H9 (cell line): ENCODE measurements around the gene PIAS2. TPM values are rescaled to one million over a fixed set of nuclear protein-coding genes. Genes with fewer than 3 reads are reported as not detected.

Source experiments
- DNase-seq: peaks from one replicate; pipeline ENCODE4 v3.0.0-alpha.2; 2017
- H2AFZ ChIP-seq: one replicate; pipeline ENCODE4 v1.6.1; 2013; ENCODE audit warnings: mild to moderate bottlenecking, low read length, control low read depth, moderate library complexity
- H2AK5ac ChIP-seq: 2 replicates; pipeline ENCODE4 v1.6.1; 2013; ENCODE audit warnings: low read length, control low read depth, mixed read lengths; ENCODE audit not compliant: insufficient read length
- H2BK120ac ChIP-seq: one replicate; pipeline ENCODE4 v1.6.1; 2013; ENCODE audit warnings: low read depth, mild to moderate bottlenecking, low read length, control low read depth, inconsistent platforms; ENCODE audit not compliant: poor library complexity, severe bottlenecking
- H2BK12ac ChIP-seq: 2 replicates; pipeline ENCODE4 v1.6.1; 2013; ENCODE audit warnings: low read length, control low read depth, mixed read lengths, low read depth; ENCODE audit not compliant: insufficient read length
- H2BK15ac ChIP-seq: 2 replicates; pipeline ENCODE4 v1.6.1; 2013; ENCODE audit warnings: low read depth, low read length, control low read depth
- H2BK20ac ChIP-seq: one replicate; pipeline ENCODE4 v1.6.1; 2013; ENCODE audit warnings: low read depth, mild to moderate bottlenecking, low read length, control low read depth, inconsistent platforms; ENCODE audit not compliant: poor library complexity, severe bottlenecking
- H2BK5ac ChIP-seq: 2 replicates; pipeline ENCODE4 v1.6.1; 2013; ENCODE audit warnings: low read length, control low read depth, mixed read lengths; ENCODE audit not compliant: insufficient read length
- H3K14ac ChIP-seq: 2 replicates; pipeline ENCODE4 v1.6.1; 2013; ENCODE audit warnings: low read length, control low read depth; ENCODE audit not compliant: insufficient read depth
- H3K18ac ChIP-seq: 2 replicates; pipeline ENCODE4 v1.6.1; 2013; ENCODE audit warnings: low read depth, mild to moderate bottlenecking, mixed read lengths, low read length, control low read depth; ENCODE audit not compliant: insufficient read length
- H3K23ac ChIP-seq: 2 replicates; pipeline ENCODE4 v1.6.1; 2013; ENCODE audit warnings: low read length, control low read depth, mixed read lengths, low read depth; ENCODE audit not compliant: insufficient read length
- H3K23me2 ChIP-seq: 2 replicates; pipeline ENCODE4 v1.6.1; 2013; ENCODE audit warnings: low read depth, mild to moderate bottlenecking, mixed read lengths, low read length, control low read depth; ENCODE audit not compliant: insufficient read length, poor library complexity, severe bottlenecking
- H3K27ac ChIP-seq: 2 replicates; pipeline ENCODE4 v1.5.1; 2013; ENCODE audit warnings: low read length, control low read depth, mixed read lengths, low read depth; ENCODE audit not compliant: insufficient read length
- H3K27me3 ChIP-seq: 2 replicates; pipeline ENCODE4 v1.6.1; 2013; ENCODE audit warnings: low read length, control low read depth, inconsistent platforms; ENCODE audit not compliant: insufficient read depth
- H3K4ac ChIP-seq: 2 replicates; pipeline ENCODE4 v1.6.1; 2013; ENCODE audit warnings: low read depth, mild to moderate bottlenecking, control low read depth, inconsistent platforms, low read length, moderate library complexity
- H3K4me1 ChIP-seq: 2 replicates; pipeline ENCODE4 v1.6.1; 2013; ENCODE audit warnings: low read length, control low read depth, inconsistent platforms; ENCODE audit not compliant: insufficient read depth
- H3K4me2 ChIP-seq: 2 replicates; pipeline ENCODE4 v1.6.1; 2013; ENCODE audit warnings: low read length, control low read depth, mixed read lengths; ENCODE audit not compliant: insufficient read length, insufficient read depth
- H3K56ac ChIP-seq: 2 replicates; pipeline ENCODE4 v1.6.1; 2013; ENCODE audit warnings: low read depth, mild to moderate bottlenecking, mixed read lengths, low read length, control low read depth; ENCODE audit not compliant: insufficient read length
- H3K79me1 ChIP-seq: 2 replicates; pipeline ENCODE4 v1.6.1; 2013; ENCODE audit warnings: low read depth, mild to moderate bottlenecking, moderate library complexity, low read length, control low read depth, inconsistent platforms; ENCODE audit not compliant: insufficient read depth, poor library complexity, severe bottlenecking
- H3K79me2 ChIP-seq: 2 replicates; pipeline ENCODE4 v1.6.1; 2013; ENCODE audit warnings: low read length, control low read depth, inconsistent platforms; ENCODE audit not compliant: insufficient read depth
- H3K9ac ChIP-seq: 2 replicates; pipeline ENCODE4 v1.6.1; 2013; ENCODE audit warnings: low read length, control low read depth, mixed read lengths; ENCODE audit not compliant: insufficient read length; ENCODE audit errors: extremely low read depth
- H3K9me3 ChIP-seq: one replicate; pipeline ENCODE4 v1.6.1; 2013; ENCODE audit warnings: low read depth, low read length, inconsistent platforms; ENCODE audit not compliant: control insufficient read depth
- H3T11ph ChIP-seq: one replicate; pipeline ENCODE4 v1.6.1; 2013; ENCODE audit warnings: mild to moderate bottlenecking, low read length, control low read depth, inconsistent platforms
- H4K20me1 ChIP-seq: one replicate; pipeline ENCODE4 v1.6.1; 2013; ENCODE audit not compliant: control insufficient read depth, insufficient read length, insufficient read depth
- H4K5ac ChIP-seq: 2 replicates; pipeline ENCODE4 v1.6.1; 2013; ENCODE audit warnings: low read depth, mild to moderate bottlenecking, mixed read lengths, low read length, control low read depth; ENCODE audit not compliant: insufficient read length
- H4K8ac ChIP-seq: replicated peaks from 2 replicates; pipeline ENCODE4 v1.6.1; 2013; ENCODE audit warnings: low read length, control low read depth, mixed read lengths, low read depth; ENCODE audit not compliant: insufficient read length
- H4K91ac ChIP-seq: 2 replicates; pipeline ENCODE4 v1.6.1; 2013; ENCODE audit warnings: low read depth, mild to moderate bottlenecking, moderate library complexity, mixed read lengths, low read length, control low read depth; ENCODE audit not compliant: insufficient read length
- H3K27ac Mint-ChIP-seq, 3 experiments: 2 replicates in 2 of 3; 3 replicates in 1 of 3; pipeline ENCODE4 v1.8.0; 2020 to 2021; ENCODE audit warnings: mixed read lengths in 3 of 3, mild to moderate bottlenecking in 1 of 3, moderate library complexity in 1 of 3
- H3K27me3 Mint-ChIP-seq: 2 replicates; pipeline ENCODE4 v1.8.0; 2021; ENCODE audit warnings: low read depth, mild to moderate bottlenecking, moderate library complexity, mixed read lengths
- H3K36me3 Mint-ChIP-seq, 3 experiments: 2 replicates in 2 of 3; 3 replicates in 1 of 3; pipeline ENCODE4 v1.8.0; 2020 to 2021; ENCODE audit warnings: low read depth in 3 of 3, mixed read lengths in 3 of 3; ENCODE audit not compliant: insufficient read depth in 1 of 3
- H3K4me1 Mint-ChIP-seq, 2 experiments: 2 replicates each; pipeline ENCODE4 v1.8.0; 2020; ENCODE audit warnings: mixed read lengths in 2 of 2
- H3K4me3 Mint-ChIP-seq, 2 experiments: 2 replicates in 1 of 2; 3 replicates in 1 of 2; pipeline ENCODE4 v1.8.0; 2020 to 2021; ENCODE audit warnings: mild to moderate bottlenecking in 2 of 2, mixed read lengths in 2 of 2, moderate library complexity in 1 of 2
- H3K9me3 Mint-ChIP-seq, 2 experiments: 2 replicates in 1 of 2; 3 replicates in 1 of 2; pipeline ENCODE4 v1.8.0; 2020; ENCODE audit warnings: mild to moderate bottlenecking in 2 of 2, mixed read lengths in 2 of 2, moderate library complexity in 1 of 2
- CTCF ChIP-seq: fragments of 200-600 bp; sonication (generic); conservative IDR thresholded peaks from 3 replicates; pipeline ENCODE4 v1.8.0; 2021; ENCODE audit warnings: antibody characterized with exemption, mild to moderate bottlenecking
- WGBS: extraction: QIAGEN DNeasy Blood & Tissue Kit; methylation state at CpG from one replicate; pipeline ENCODE4 v1.1.7; 2013; ENCODE audit warnings: missing lambda C conversion rate, low lambda C conversion rate, mixed read lengths; ENCODE audit not compliant: insufficient read length; ENCODE audit errors: extremely low coverage; 5-methylcytosine and 5-hydroxymethylcytosine counted together
- total RNA-seq: library from RNA; stranded (reverse); gene quantifications from 2 replicates; pipeline ENCODE4 v1.2.1, GENCODE V29; 2021

PIAS2 gene
- total RNA-seq, 1 experiment from 2014 or later: 58.4 TPM

- H3K4me3 Mint-ChIP-seq: no peak overlapping the region
- Histone ChIP-seq H3K27ac (no peak overlapping the region), H3K23ac (no peak overlapping the region), H3K9ac (no peak overlapping the region), H4K20me1 (no peaks in the 10 kb centered on the region), H3K14ac (no peak overlapping the region), H4K91ac (no peak overlapping the region), H3K4me1 (no peaks in the 10 kb centered on the region), H3K79me1 (no peaks in the 10 kb centered on the region), H3K18ac (no peak overlapping the region), H3K9me3 (peaks cover 8% of the 10 kb centered on the region), H2BK15ac (no peak overlapping the region), H4K5ac (no peak overlapping the region), H4K8ac (no peak overlapping the region), H3T11ph (no peak overlapping the region), H3K23me2 (no peaks in the 10 kb centered on the region), H3K4me2 (no peak overlapping the region), H2BK5ac (no peak overlapping the region), H2AK5ac (no peak overlapping the region), H2AFZ (no peak overlapping the region), H3K27me3 (no peaks in the 10 kb centered on the region), H2BK20ac (no peak overlapping the region), H3K56ac (no peak overlapping the region), H3K4ac (no peak overlapping the region), H2BK12ac (no peak overlapping the region), H2BK120ac (no peak overlapping the region), H3K79me2 (no peaks in the 10 kb centered on the region)
- no peak for TF ChIP-seq CTCF
- H3K27ac Mint-ChIP-seq: no peak overlapping the region
- peaks cover 18 to 25% of the 10 kb centered on the region in 2 experiments for H3K9me3 Mint-ChIP-seq
- no peak for DNase-seq
- WGBS: no CpG with 5 or more reads among the region's 3 CpGs
- 0 out of 4 replicates have a peak, but pooled peaks cover 0 to 4% of the 10 kb centered on the region in 2 experiments for H3K4me1 Mint-ChIP-seq
- peaks cover 11 to 20% (median 18%) of the 10 kb centered on the region in 3 experiments for H3K36me3 Mint-ChIP-seq
- peaks cover 1% of the 10 kb centered on the region; the same call in 1 of the 2 replicates for H3K27me3 Mint-ChIP-seq
Measured at GRCh38 chr18:46787674-46788073, 129.6 kb downstream of the PIAS2 start.
